BE2C (cell line): ENCODE measurements around the gene C1orf159.
"Not testable (repeated sequence)": the region's sequence is repeated elsewhere in the genome, so short reads cannot be mapped to it uniquely, and the experiment has no call there.

ENCODE experiments used
- DNase-seq: peaks from one replicate; pipeline ENCODE4 v3.0.0-alpha.2; 2020
- H3K27me3 ChIP-seq: fragments of 250-450 bp; sonication (Bioruptor Pico); 2 replicates; pipeline ENCODE4 v1.5.1; 2020; ENCODE audit warnings: mild to moderate bottlenecking
- H3K36me3 ChIP-seq: fragments of 250-450 bp; sonication (Bioruptor Pico); 2 replicates; pipeline ENCODE4 v1.5.1; 2020; ENCODE audit warnings: mild to moderate bottlenecking
- H3K4me1 ChIP-seq: fragments of 250-450 bp; sonication (Bioruptor Pico); 2 replicates; pipeline ENCODE4 v1.5.1; 2020
- H3K4me3 ChIP-seq: 2 replicates; pipeline ENCODE4 v1.5.1; 2011; ENCODE audit warnings: low read depth, low read length
- H3K9me3 ChIP-seq: fragments of 250-450 bp; sonication (Bioruptor Pico); 2 replicates; pipeline ENCODE4 v1.5.1; 2020
- TF ChIP-seq, protein P1 (sequence below): IDR thresholded peaks from 2 replicates; pipeline ENCODE4 v1.5.1; 2012; ENCODE audit warnings: mild to moderate bottlenecking, low read depth, low read length

C1orf159 gene

DNA sequence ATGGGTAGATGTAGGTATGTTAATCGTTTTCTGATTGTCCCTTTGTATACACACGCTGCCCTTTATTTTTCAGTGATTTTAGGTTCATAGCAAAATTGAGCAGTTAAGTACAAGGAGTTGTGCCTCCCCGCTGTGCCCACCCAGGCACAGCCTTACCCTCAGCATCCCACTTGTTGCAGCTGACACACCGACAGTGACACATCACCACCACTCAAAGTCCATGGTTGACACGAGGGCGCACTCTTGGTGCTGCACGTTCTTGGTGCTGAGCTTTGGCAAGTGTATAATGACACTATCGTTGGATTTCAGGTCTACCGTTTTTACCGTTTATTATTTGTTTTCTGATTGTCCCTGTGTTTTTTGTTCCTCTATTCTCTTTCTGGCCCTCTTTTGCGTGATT lies 15.6 kb downstream of the C1orf159 start:
- Histone ChIP-seq H3K9me3 (no peaks in the 10 kb centered on the region), H3K36me3 (no peaks in the 10 kb centered on the region), H3K4me3 (no peak overlapping the region), H3K27me3 (no peaks in the 10 kb centered on the region), H3K4me1 (no peaks in the 10 kb centered on the region)
- TF ChIP-seq, protein P1, sequence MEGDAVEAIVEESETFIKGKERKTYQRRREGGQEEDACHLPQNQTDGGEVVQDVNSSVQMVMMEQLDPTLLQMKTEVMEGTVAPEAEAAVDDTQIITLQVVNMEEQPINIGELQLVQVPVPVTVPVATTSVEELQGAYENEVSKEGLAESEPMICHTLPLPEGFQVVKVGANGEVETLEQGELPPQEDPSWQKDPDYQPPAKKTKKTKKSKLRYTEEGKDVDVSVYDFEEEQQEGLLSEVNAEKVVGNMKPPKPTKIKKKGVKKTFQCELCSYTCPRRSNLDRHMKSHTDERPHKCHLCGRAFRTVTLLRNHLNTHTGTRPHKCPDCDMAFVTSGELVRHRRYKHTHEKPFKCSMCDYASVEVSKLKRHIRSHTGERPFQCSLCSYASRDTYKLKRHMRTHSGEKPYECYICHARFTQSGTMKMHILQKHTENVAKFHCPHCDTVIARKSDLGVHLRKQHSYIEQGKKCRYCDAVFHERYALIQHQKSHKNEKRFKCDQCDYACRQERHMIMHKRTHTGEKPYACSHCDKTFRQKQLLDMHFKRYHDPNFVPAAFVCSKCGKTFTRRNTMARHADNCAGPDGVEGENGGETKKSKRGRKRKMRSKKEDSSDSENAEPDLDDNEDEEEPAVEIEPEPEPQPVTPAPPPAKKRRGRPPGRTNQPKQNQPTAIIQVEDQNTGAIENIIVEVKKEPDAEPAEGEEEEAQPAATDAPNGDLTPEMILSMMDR, result no peak
- no peak for DNase-seq

DNA sequence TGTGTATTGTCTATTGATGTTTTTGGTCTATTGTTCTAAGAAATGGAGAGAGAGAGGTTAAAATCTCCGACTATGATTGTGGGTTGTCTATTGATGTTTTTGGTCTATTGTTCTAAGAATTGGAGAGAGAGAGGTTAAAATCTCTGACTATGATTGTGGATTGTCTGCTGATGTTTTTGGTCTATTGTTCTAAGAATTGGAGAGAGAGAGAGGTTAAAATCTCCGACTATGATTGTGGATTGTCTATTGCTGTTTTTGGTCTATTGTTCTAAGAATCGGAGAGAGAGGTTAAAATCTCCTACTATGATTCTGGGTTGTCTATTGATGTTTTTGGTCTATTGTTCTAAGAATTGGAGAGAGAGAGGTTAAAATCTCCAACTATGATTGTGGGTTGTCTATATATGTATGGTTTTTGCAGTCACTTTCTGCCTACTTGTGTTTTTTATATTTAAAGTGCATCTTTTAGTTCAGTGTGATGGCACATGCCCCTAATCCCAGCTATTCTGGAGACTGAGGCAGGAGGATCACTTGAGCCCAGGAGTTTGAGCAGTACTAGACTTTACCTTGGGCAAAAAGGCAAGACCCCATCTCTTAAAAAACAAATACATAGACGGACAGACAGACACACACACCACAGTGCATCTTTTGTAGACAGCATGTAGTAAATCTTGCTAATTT lies 16.2 kb downstream of the C1orf159 start:
- no peak overlapping the region for H3K4me3 ChIP-seq
- TF ChIP-seq, protein P1, result no peak
- H3K4me1 ChIP-seq, result no peaks in the 10 kb centered on the region
- no peak for DNase-seq
- H3K36me3 ChIP-seq, result no peaks in the 10 kb centered on the region
- no peaks in the 10 kb centered on the region for H3K27me3 ChIP-seq
- no peaks in the 10 kb centered on the region for H3K9me3 ChIP-seq

DNA sequence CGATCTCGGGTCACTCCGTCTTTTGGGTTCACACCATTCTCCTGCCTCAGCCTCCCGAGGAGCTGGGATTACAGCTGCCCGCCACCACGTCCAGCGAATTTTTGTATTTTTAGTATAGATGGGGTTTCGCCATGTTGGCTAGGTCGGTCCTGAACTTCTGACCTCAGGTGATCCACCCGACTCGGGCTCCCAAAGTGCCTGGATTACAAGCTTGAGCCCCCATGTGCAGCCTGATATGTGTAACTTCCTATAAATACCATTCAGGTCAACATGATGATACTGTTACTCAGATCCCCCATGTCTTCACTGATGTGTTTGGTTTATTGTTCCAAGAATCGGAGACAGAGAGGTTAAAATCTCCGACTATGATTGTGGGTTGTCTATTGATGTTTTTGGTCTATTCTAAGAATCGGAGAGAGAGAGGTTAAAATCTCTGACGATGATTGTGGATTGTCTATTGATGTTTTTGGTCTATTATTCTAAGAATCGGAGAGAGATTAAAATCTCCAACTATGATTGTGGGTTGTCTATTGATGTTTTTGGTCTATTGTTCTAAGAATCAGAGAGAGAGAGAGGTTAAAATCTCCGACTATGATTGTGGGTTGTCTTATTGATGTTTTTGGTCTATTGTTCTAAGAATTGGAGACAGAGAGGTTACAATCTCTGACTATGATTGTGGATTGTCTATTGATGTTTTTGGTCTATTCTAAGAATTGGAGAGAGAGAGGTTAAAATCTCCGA lies 17.0 kb downstream of the C1orf159 start:
- TF ChIP-seq, protein P1, result no peak
- no peak for DNase-seq
- Histone ChIP-seq H3K9me3 (no peaks in the 10 kb centered on the region), H3K36me3 (no peaks in the 10 kb centered on the region), H3K4me3 (no peak overlapping the region), H3K4me1 (no peaks in the 10 kb centered on the region), H3K27me3 (no peaks in the 10 kb centered on the region)

DNA sequence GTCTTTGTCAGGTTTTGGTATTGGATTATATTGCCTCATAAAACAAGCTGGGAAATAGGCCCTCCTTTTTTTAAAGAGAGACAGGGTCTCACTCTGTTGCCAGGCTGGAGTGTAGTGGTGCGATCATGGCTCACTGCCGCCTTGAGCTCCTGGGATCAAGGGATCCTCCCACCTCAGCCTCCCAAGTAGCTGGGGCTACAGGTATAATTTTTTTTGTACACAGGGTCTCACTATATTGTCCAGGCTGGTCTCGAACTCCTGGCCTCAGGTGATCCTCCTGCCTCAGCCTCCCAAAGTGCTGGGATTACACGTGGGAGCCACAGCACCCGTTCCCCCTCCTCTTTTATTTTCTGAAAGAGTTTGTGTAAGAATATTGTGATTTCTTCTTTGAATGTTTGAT lies 19.8 kb downstream of the C1orf159 start:
- H3K27me3 ChIP-seq, DNase-seq, H3K9me3 ChIP-seq, H3K4me1 ChIP-seq, H3K36me3 ChIP-seq, H3K4me3 ChIP-seq: not testable (repeated sequence)

DNA sequence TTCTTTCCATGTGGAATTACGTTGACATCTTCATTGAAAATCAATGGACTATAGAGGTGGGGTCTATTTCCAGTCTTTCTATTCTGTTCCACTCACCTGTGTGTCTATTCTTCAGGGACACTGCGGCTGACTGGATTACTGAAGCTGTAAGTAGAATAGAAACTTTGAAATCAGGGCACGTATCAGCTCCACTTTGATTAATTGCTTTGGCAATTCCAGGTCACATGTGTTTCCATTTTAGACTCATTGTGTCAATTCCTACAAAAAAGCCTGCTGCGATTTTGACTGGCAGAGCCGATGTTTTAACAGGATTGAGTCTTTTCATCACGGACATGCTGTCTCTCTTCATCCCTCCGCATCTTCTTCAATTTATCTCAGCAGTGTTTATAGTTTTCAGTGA lies 20.9 kb downstream of the C1orf159 start:
- Histone ChIP-seq H3K4me3 (no peak overlapping the region), H3K36me3 (no peaks in the 10 kb centered on the region), H3K9me3 (no peaks in the 10 kb centered on the region), H3K4me1 (no peaks in the 10 kb centered on the region), H3K27me3 (no peaks in the 10 kb centered on the region)
- DNase-seq, result no peak
- TF ChIP-seq, protein P1, result no peak

DNA sequence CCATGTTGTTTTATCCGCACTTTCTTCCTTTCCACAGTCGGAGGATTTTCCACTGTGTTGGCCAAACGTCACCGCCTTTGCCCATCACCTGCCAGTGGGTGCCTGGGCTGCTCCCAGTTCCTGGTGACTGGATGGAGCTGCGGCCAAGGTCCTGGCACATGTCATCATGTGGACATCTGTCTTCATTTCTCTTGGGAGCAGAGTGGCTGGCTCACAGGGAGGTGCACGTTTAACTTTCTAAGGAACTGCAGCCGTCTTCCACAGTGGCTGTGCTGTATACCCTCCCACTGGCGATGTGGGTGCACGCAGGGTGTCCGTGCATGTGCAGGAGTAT lies 22.3 kb downstream of the C1orf159 start:
- TF ChIP-seq, protein P1, result no peak
- DNase-seq, result no peak
- Histone ChIP-seq H3K9me3 (no peaks in the 10 kb centered on the region), H3K27me3 (no peaks in the 10 kb centered on the region), H3K4me1 (no peaks in the 10 kb centered on the region), H3K36me3 (no peaks in the 10 kb centered on the region), H3K4me3 (no peak overlapping the region)
